ENCODE results near the gene PROCA1. TPM values are rescaled to one million over a fixed set of nuclear protein-coding genes. Genes with fewer than 3 reads are reported as not detected.

Gene PROCA1, protein sequence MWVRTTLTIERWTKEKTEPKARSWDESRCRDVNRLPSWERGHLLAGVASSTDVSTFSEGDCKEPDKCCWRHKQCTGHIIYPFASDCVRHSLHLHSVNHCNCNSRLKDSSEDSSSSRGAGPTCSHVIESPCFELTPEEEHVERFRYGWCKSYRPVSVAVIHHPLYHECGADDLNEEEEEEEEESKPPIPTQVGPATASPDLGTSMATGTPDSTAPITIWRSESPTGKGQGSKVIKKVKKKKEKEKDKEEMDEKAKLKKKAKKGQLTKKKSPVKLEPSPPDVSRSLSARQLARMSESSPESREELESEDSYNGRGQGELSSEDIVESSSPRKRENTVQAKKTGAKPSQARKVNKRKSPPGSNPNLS
- total RNA-seq (2022; extraction: Qiagen RNA extraction; ENCODE audit: low read depth): 0.88 to 1.8 TPM (median 1.3 TPM) in 5 replicates

DNA sequence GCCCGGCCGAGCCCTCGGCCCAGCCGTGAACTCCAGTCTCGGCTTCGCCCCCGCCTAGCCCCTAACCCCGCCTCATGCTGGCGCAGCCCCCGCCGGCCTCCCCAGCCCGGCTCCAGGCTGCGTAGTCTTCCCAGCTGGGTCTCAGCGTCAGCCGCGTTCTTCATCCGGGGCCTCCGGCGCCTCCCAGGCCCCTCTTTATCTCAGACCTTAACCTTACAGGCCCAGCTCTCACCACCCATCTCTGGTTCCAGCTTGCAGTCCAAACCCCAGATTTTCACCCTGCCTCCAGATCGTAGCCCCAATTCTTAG is at the start of gene PROCA1:
TSS of gene PROCA1 (minus strand) at position 166 of the 309 bp plus-strand sequence. CDS start 228 bp downstream, outside the sequence.

DNA sequence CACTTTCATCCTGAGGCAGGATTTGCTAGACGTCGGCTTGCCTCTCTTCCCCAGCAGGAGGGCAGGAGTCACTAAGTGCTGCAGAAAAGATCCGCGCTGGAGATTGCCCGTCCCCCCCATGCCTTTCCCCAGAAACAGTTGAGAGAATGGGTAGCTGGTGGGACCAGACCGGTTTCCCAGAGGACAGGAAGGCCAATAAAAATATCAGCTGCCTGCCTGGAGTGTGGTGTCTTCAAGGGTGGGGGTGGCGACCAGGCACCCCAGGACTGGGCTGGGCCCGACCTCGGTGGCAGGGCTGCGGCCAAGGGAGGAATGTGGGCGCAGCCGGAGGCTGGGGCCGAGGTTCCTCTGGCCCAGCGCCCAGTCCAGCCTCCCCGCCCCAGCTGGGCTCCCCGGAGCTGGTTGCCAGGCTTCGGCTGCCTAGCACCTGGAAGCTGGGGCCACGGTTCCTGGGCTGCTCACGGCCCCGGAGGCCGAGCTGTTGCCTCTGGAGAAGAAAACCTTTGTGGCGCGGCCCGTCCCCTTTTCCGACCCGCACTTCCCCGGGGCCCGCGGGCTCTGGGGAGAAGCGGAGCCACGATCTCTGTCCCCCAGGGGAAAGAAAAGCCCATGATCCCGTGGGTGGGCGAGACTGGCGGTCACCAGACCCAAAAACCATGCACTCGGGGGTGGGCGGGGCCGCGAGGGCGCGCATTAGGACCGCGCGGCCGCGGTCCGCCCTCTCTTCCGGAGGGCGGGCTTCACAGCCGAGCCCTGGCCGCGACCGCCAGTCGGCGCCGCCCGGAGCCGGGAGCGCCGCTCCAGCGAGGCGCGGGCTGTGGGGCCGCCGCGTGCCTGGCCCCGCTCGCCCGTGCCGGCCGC is 31.8 kb upstream of the PROCA1 start, which contains the start of gene TRAF4:
TSS of gene TRAF4 (plus strand) at position 769 of the 861 bp plus-strand sequence. CDS start 102 bp downstream, outside the sequence.

DNA sequence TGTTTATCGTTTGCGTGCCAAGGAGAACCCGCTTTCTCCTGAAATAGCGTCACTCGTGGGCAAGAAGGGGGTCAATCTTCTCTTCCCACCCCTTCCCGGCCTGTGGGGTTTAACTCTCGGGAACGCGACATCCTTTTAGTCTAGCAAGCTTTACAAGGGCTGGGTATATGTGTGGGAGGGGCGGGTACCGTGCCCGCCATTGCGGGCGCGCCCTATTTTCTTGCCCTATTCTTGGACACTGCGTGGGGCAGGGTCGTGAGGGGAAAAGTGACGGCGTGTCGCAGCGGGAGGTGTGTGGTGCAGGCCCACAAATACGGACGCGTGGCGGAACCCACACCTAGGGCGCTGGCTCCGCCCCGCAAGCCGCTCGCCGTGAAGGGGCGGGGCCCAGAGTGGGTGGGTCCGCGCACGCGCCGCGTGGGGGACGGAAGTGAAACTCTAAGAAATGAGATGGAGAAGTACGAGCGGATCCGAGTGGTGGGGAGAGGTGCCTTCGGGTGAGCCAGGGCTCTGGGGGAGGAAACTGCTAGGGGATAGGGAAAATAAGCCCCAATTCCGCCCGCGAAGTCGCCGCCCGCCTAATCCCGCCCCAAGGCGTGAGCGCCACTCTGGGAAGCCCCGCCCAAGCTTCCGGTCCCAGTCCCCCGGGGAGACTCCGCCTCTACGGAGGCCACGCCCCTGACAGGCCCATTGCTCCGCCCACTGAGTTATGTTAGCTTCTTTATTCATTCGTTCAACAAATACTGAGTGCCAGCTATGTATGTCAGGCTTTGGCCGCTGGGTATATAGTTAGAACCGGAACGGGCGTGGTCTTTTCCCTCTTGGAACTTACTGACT is 16.9 kb upstream of the PROCA1 start, which contains the start of gene NEK8:
TSS of gene NEK8 (plus strand) at position 425 of the 837 bp plus-strand sequence. CDS start at position 451, 26 bp downstream.

DNA sequence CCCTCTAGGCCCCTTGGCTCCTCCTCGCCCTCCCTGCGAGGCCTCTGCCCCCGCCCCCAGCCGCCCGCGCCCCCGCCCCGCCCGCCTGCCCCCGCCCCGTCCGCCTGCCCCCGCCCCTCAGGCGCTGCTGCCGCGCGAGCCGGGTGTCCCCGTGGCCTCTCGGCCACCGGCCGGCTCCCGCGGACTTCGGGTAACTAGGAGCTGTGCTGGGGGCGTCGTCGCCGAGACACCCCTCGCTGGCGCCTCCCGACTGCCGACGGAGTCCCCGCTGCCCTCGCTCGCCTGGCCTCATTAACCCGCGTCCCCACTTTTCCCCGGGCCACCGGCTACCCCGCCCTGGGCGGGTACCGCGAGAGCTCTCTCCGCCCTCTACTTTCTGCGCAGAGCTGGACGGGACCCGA is 14.5 kb upstream of the PROCA1 start, which contains the start of gene TLCD1:
TSS of gene TLCD1 (minus strand) at position 8 of the 401 bp plus-strand sequence. CDS start 136 bp downstream, outside the sequence.

DNA sequence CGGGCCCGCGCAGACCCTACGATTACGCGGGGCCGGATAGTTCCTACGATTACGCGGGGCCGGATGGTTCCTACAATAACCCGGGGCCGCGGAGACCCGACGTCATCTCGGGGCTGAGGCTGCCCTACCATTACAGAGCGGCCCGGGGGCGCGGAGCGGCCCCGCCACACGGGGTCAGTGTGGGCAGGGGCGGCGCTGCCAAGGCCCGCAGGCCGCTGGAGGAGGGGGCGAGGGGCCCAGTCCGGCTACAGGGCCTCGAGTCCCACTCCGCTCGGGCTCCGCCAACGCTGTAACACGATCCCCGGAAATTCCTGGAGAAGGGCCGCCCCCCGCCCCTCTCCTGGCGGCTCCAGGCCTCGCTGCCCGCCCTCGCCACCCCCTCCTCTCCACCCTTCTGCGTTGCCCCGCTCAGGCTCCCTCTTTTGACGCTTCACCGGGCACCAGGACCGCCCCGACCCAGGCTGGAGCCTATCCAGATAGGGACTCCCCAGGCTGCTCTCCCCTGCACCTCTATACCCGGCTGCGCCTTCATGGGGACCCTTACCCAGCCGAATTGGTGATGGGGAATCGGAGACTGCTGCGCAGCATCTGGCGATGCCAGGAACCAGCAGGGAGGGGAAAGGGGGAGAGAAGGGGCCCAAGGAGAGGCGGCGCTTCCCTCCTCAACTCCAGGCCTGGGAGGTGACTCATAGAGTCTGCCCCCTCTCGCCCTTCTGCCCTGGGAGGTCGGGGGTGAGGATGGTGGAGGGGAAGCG is 6.1 kb upstream of the PROCA1 start, which contains the start of gene RAB34:
TSS of gene RAB34 (minus strand) at position 291 of the 755 bp plus-strand sequence. CDS start 602 bp downstream, outside the sequence.

DNA sequence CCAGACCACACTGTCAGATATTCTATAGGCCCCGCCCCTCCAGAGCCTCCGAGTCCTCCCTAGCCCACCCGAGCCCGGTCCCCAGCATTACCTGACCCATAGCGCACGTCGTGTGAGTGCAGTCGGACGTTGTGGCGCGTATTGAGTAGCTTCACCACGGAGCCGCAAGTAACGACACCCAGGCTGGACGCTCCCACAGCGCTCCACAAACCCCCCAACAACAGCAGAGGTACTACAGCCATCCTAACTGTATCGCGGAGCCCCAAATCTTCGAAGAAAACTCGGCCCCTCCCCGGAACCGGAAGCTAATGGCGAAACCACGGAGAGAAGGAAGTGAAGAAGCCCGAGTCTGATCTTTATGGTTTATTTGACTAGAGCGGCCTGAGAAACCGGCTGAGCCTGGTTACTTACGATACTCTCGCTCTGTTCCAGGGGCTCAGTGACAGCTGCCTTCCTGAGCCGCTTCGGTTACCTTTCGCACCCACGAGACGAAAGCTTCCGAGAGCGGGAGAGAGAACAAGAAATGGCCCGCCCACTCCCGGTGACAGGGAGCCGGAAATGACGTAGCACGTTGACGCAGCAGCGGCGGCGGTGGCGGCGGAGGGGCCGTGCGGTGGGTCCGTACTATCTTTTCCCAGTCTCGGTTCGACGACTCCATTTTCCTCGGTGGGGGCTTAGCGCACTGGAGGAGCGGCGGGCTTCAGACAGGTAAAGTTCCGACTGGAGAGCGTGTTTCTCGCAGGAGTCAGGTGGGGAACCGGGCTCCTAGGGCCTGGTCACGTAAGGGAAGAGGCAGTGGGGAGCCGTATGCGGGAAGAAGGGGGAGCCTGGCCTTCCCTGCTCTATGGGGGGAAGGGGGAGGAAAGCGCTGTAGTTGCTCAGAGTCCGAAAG is 49.8 kb downstream of the PROCA1 start, which contains the start of the genes SDF2 and SUPT6H:
TSS of gene SDF2 (minus strand) at position 272 of the 892 bp plus-strand sequence. CDS start at position 242, 30 bp downstream.
TSS of gene SUPT6H (plus strand) at position 571 of the 892 bp plus-strand sequence. CDS start 11,197 bp downstream, outside the sequence.

Other genes starting within 250 kb of the PROCA1 start
- 0.10 to 0.18 TPM (median 0.14 TPM) in 5 replicates for gene SLC13A2, start 238.2 kb downstream of the PROCA1 start, total RNA-seq (2022; extraction: Qiagen RNA extraction; ENCODE audit: low read depth)
- gene FOXN1, start 205.5 kb downstream of the PROCA1 start, total RNA-seq (2022; extraction: Qiagen RNA extraction; ENCODE audit: low read depth): 0.03 TPM in 2 of 5 replicates, not detected in the others
- 26.8 to 35.5 TPM (median 29.7 TPM) in 5 replicates for gene UNC119, start 159.3 kb downstream of the PROCA1 start, total RNA-seq (2022; extraction: Qiagen RNA extraction; ENCODE audit: low read depth)
- gene PIGS, start 140.4 kb downstream of the PROCA1 start, total RNA-seq (2022; extraction: Qiagen RNA extraction; ENCODE audit: low read depth): 51.4 to 61.9 TPM (median 58.3 TPM) in 5 replicates
- 1.2 to 2.3 TPM (median 2.1 TPM) in 5 replicates for gene ALDOC, start 135.0 kb downstream of the PROCA1 start, total RNA-seq (2022; extraction: Qiagen RNA extraction; ENCODE audit: low read depth)
- 70.5 to 83.0 TPM (median 75.8 TPM) in 5 replicates for gene SPAG5, start 112.9 kb downstream of the PROCA1 start, total RNA-seq (2022; extraction: Qiagen RNA extraction; ENCODE audit: low read depth)
- gene RSKR, start 97.7 kb downstream of the PROCA1 start, total RNA-seq (2022; extraction: Qiagen RNA extraction; ENCODE audit: low read depth): 2.5 to 4.6 TPM (median 3.8 TPM) in 5 replicates
- 50.8 to 63.8 TPM (median 58.0 TPM) in 5 replicates for gene BLTP2, start 66.7 kb downstream of the PROCA1 start, total RNA-seq (2022; extraction: Qiagen RNA extraction; ENCODE audit: low read depth)
- gene SDF2, start 50.0 kb downstream of the PROCA1 start, total RNA-seq (2022; extraction: Qiagen RNA extraction; ENCODE audit: low read depth): 80.3 to 84.5 TPM (median 82.4 TPM) in 5 replicates
- gene SUPT6H, start 49.7 kb downstream of the PROCA1 start, total RNA-seq (2022; extraction: Qiagen RNA extraction; ENCODE audit: low read depth): 67.1 to 72.5 TPM (median 71.6 TPM) in 5 replicates
- gene RAB34, start 6.0 kb upstream of the PROCA1 start, total RNA-seq (2022; extraction: Qiagen RNA extraction; ENCODE audit: low read depth): 200 to 242 TPM (median 235 TPM) in 5 replicates
- 1,948 to 2,533 TPM (median 2,127 TPM) in 5 replicates for gene RPL23A, start 8.1 kb upstream of the PROCA1 start, total RNA-seq (2022; extraction: Qiagen RNA extraction; ENCODE audit: low read depth)
- gene TLCD1, start 14.3 kb upstream of the PROCA1 start, total RNA-seq (2022; extraction: Qiagen RNA extraction; ENCODE audit: low read depth): 28.8 to 45.3 TPM (median 43.0 TPM) in 5 replicates
- 3.3 to 4.7 TPM (median 4.5 TPM) in 5 replicates for gene NEK8, start 16.9 kb upstream of the PROCA1 start, total RNA-seq (2022; extraction: Qiagen RNA extraction; ENCODE audit: low read depth)
- 60.4 to 85.7 TPM (median 78.9 TPM) in 5 replicates for gene TRAF4, start 32.1 kb upstream of the PROCA1 start, total RNA-seq (2022; extraction: Qiagen RNA extraction; ENCODE audit: low read depth)
- 31.7 to 38.7 TPM (median 35.9 TPM) in 5 replicates for gene FAM222B, start 130.9 kb upstream of the PROCA1 start, total RNA-seq (2022; extraction: Qiagen RNA extraction; ENCODE audit: low read depth)
- 73.5 to 91.3 TPM (median 88.3 TPM) in 5 replicates for gene ERAL1, start 143.1 kb upstream of the PROCA1 start, total RNA-seq (2022; extraction: Qiagen RNA extraction; ENCODE audit: low read depth)
- gene FLOT2, start 185.8 kb upstream of the PROCA1 start, total RNA-seq (2022; extraction: Qiagen RNA extraction; ENCODE audit: low read depth): 71.3 to 83.8 TPM (median 81.1 TPM) in 5 replicates
- gene DHRS13, start 191.2 kb upstream of the PROCA1 start, total RNA-seq (2022; extraction: Qiagen RNA extraction; ENCODE audit: low read depth): 4.8 to 6.1 TPM (median 5.7 TPM) in 5 replicates
- gene PHF12, start 239.6 kb upstream of the PROCA1 start, total RNA-seq (2022; extraction: Qiagen RNA extraction; ENCODE audit: low read depth): 28.3 to 36.2 TPM (median 31.9 TPM) in 5 replicates